GM23248 (cell line): ENCODE data around the gene SLIT3. TPM values are rescaled to one million over a fixed set of nuclear protein-coding genes. Genes with fewer than 3 reads are reported as not detected.

Experiments used
- DNase-seq: peaks from one replicate; pipeline ENCODE4 v3.0.0-alpha.2; 2015
- H2AFZ ChIP-seq: fragments of 200-600 bp; sonication (generic); 2 replicates; pipeline ENCODE4 v1.6.1; 2016; ENCODE audit warnings: antibody characterized with exemption
- H3F3A ChIP-seq: fragments of 200-600 bp; sonication (generic); 2 replicates; pipeline ENCODE4 v1.6.1; 2016; ENCODE audit warnings: mild to moderate bottlenecking, antibody characterized with exemption, mixed run types; ENCODE audit not compliant: insufficient read depth
- H3K27ac ChIP-seq: fragments of 200-600 bp; sonication (generic); 2 replicates; pipeline ENCODE4 v1.5.1; 2016; ENCODE audit warnings: mild to moderate bottlenecking
- H3K27me3 ChIP-seq: fragments of 200-600 bp; sonication (generic); replicated peaks from 2 replicates; pipeline ENCODE4 v1.6.1; 2016; ENCODE audit warnings: mild to moderate bottlenecking; ENCODE audit not compliant: insufficient read depth
- H3K36me3 ChIP-seq: fragments of 200-600 bp; sonication (generic); 2 replicates; pipeline ENCODE4 v1.6.1; 2016; ENCODE audit warnings: low read depth, mild to moderate bottlenecking
- H3K4me1 ChIP-seq: fragments of 200-600 bp; sonication (generic); 2 replicates; pipeline ENCODE4 v1.6.1; 2016; ENCODE audit warnings: mild to moderate bottlenecking; ENCODE audit not compliant: insufficient read depth
- H3K4me2 ChIP-seq: fragments of 200-600 bp; sonication (generic); one replicate; pipeline ENCODE4 v1.6.1; 2016; ENCODE audit warnings: mild to moderate bottlenecking; ENCODE audit not compliant: unreplicated experiment
- H3K4me3 ChIP-seq: fragments of 200-600 bp; sonication (generic); 2 replicates; pipeline ENCODE4 v1.5.1; 2016; ENCODE audit warnings: mild to moderate bottlenecking
- H3K79me2 ChIP-seq: fragments of 200-600 bp; sonication (generic); 2 replicates; pipeline ENCODE4 v1.6.1; 2016; ENCODE audit warnings: mild to moderate bottlenecking; ENCODE audit not compliant: insufficient read depth
- H3K9ac ChIP-seq: fragments of 200-600 bp; sonication (generic); 2 replicates; pipeline ENCODE4 v1.6.1; 2016; ENCODE audit warnings: mild to moderate bottlenecking
- H3K9me2 ChIP-seq: fragments of 200-600 bp; sonication (generic); 2 replicates; pipeline ENCODE4 v1.6.1; 2016; ENCODE audit warnings: mixed run types, mild to moderate bottlenecking, moderate library complexity; ENCODE audit not compliant: insufficient read depth
- H3K9me3 ChIP-seq: fragments of 200-600 bp; sonication (generic); one replicate; pipeline ENCODE4 v1.6.1; 2017; ENCODE audit warnings: low read depth
- H4K20me1 ChIP-seq: fragments of 200-600 bp; sonication (generic); 2 replicates; pipeline ENCODE4 v1.6.0; 2016; ENCODE audit not compliant: insufficient read depth
- EZH2 ChIP-seq: fragments of 200-600 bp; sonication (generic); IDR thresholded peaks from 2 replicates; pipeline ENCODE4 v1.6.1; 2018; ENCODE audit warnings: antibody characterized with exemption, mild to moderate bottlenecking; ENCODE audit not compliant: insufficient read depth, poor library complexity, severe bottlenecking
- EZH2phosphoT487 ChIP-seq: fragments of 200-600 bp; sonication (generic); IDR thresholded peaks from 2 replicates; pipeline ENCODE4 v1.6.1; 2018; ENCODE audit warnings: antibody characterized with exemption, moderate library complexity, mild to moderate bottlenecking, low read depth; ENCODE audit not compliant: insufficient read depth
- WGBS, 2 experiments: methylation state at CpG; one replicate each; pipeline ENCODE4 v1.1.6; 2015 to 2017; ENCODE audit warnings: low lambda C conversion rate in 2 of 2, low coverage in 1 of 2; ENCODE audit errors: missing lambda C conversion rate in 2 of 2; 5-methylcytosine and 5-hydroxymethylcytosine counted together
- in situ Hi-C: fragments of 300-500 bp; cut with MboI; formaldehyde crosslinking; loops from 2 replicates; pipeline ENCODE4 v1.15.0; 2020
- polyA plus RNA-seq: library from polyadenylated mRNA; unstranded; fragments of >200 nt; fragmentation: Nextera tagmentation; extraction: Ambion mirVana; gene quantifications from 2 replicates; pipeline ENCODE4 v1.2.1, GENCODE V29; 2016
- total RNA-seq: library from RNA; depleted of rRNA; stranded (reverse); fragments of >200 nt; shearing (Covaris generic); gene quantifications from 2 replicates; pipeline ENCODE4 v1.2.3, GENCODE V29; 2014

Gene SLIT3
- total and polyA plus RNA-seq, 2 experiments from 2014 or later: 61.9 to 100 TPM

DNA sequence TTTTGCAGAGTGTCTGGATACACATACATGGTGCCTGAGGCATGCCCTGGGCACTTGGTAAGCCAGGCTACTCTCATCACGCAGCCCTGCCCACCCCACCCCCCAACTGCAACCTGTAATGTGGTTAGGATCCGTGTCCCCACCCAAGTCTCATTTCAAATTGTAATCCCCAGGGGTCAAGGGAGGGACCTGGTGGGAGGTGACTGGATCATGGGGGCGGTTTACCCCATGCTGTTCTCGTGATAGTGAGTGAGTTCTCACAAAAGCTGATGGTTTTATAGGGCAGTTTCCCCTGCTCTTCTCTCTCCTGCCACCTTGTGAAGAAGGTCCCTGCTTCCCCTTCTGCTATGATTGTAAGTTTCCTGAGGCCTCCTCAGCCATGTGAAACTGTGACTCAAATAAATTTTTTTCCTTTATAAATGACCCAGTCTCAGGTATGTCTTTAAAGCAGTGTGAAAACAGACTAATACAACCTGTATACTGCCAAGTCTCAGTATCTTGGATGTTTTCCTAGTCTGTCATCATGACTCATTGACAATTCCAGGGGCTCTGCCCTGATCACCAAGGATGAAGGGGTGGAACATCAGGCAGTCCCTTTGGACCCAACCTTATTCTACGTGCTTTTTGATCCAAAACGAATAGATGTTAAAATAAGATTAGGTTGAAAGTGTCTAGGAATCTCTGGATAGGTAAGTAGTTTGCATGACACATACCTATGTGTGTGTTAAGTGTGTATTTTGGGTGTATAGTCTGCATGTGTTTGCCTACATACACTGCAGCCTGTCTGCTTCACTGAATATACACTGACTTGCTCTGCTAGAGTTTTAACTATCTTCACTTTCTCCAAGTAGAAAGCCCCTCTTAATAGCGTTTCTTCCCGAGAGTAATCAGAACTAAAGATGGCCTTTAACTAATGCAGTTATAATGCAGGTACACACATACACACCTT is 293.8 kb downstream of the SLIT3 start:
- no peak for TF ChIP-seq EZH2phosphoT487
- no peak for TF ChIP-seq EZH2
- 77 to 80% methylated on average over 8 of the region's 8 CpGs for WGBS, 2 experiments
- Histone ChIP-seq H2AFZ (no peak overlapping the region), H3K4me2 (no peak overlapping the region), H3K9ac (no peak overlapping the region), H3K4me1 (peaks cover 26% of the 10 kb centered on the region), H3K36me3 (no peaks in the 10 kb centered on the region), H3K9me2 (no peaks in the 10 kb centered on the region), H3K79me2 (no peaks in the 10 kb centered on the region), H3K27me3 (no peaks in the 10 kb centered on the region), H3F3A (peaks cover 33% of the 10 kb centered on the region; the same call in 1 of the 2 replicates), H3K9me3 (no peaks in the 10 kb centered on the region), H3K27ac (no peak overlapping the region), H3K4me3 (no peak overlapping the region), H4K20me1 (no peaks in the 10 kb centered on the region)
- DNase-seq: peak; percentile 55
- in situ Hi-C loops: no loop called here

DNA sequence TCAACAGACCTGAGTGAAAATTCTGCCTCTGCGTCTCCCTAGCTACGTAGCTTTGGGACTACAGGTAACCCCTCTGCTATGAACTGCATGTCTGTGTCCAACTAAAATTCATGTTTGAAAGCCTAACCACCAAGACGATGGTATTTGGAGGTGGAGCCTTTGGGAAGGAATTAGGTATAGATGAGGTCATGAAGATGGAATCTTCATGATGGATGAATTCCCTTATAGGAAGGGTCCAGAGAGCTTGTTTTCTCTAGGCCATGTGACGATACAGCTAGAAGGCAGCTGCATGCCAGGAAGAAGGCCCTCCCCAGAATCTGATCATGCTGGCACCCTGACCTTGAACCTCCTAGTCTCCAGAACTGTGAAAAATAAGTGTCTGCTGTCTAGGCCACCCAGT is 296.4 kb downstream of the SLIT3 start:
- Histone ChIP-seq H3K27me3 (no peaks in the 10 kb centered on the region), H3F3A (peaks cover 33% of the 10 kb centered on the region; the same call in 1 of the 2 replicates), H3K27ac (no peak overlapping the region), H3K9ac (no peak overlapping the region), H3K36me3 (no peaks in the 10 kb centered on the region), H3K4me3 (no peak overlapping the region), H2AFZ (no peak overlapping the region), H3K9me2 (no peaks in the 10 kb centered on the region), H3K4me1 (peaks cover 26% of the 10 kb centered on the region), H3K4me2 (no peak overlapping the region), H3K9me3 (no peaks in the 10 kb centered on the region), H4K20me1 (no peaks in the 10 kb centered on the region), H3K79me2 (no peaks in the 10 kb centered on the region)
- no peak for TF ChIP-seq EZH2
- no peak for TF ChIP-seq EZH2phosphoT487
- no peak for DNase-seq
- in situ Hi-C loops: no loop called here
- 66 to 75% methylated on average over 4 of the region's 4 CpGs for WGBS, 2 experiments

DNA sequence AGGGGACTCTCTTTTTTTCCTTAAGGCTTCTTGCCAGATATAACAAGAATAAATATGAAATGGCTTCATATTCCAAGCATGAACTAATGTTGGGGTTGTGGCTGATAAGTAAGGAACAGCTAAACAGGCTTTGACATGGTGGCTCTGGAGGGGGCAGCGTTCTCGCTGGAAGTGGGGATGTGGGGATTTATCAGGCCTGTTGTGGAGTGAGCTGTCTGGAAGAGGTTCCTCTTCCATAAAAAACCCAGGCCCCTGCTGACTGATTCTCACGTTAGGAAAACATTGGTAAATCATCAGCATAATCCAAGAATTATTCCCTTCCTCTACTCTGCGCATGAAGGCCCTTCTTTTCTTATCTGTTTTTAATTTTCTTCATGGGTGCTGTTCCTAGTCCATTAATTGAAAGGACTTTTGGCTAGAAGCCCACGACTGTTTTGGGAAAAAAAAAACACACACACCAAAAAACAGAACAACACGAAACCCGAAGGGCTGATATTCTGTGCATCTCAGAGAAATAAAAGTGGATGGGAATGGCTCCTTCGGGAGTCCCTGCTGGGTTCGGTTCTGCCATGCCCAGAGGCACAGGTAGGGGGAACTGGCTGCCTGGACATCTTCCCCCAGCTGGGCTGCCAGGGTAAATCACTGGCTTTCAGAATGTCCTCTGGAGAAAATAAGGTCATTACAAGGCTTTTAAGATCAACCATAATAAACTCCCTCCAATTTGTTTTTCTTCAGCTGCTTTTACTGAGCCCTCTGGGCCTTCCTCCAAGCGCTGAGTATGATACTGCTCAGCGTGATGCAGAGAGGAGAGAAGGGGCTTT is 297.0 kb downstream of the SLIT3 start:
- in situ Hi-C loops: no loop called here
- no peak overlapping the region for H3K4me3 ChIP-seq
- TF ChIP-seq EZH2phosphoT487: no peak
- TF ChIP-seq EZH2: no peak
- H3K9ac ChIP-seq: no peak overlapping the region
- H2AFZ ChIP-seq: no peak overlapping the region
- no peaks in the 10 kb centered on the region for H3K79me2 ChIP-seq
- no peak overlapping the region for H3K27ac ChIP-seq
- no peaks in the 10 kb centered on the region for H4K20me1 ChIP-seq
- no peaks in the 10 kb centered on the region for H3K9me2 ChIP-seq
- DNase-seq: peak; percentile 45
- no peaks in the 10 kb centered on the region for H3K36me3 ChIP-seq
- no peaks in the 10 kb centered on the region for H3K9me3 ChIP-seq
- no peak overlapping the region for H3K4me2 ChIP-seq
- peaks cover 20% of the 10 kb centered on the region for H3K4me1 ChIP-seq
- 49 to 51% methylated on average over 11 of the region's 11 CpGs for WGBS, 2 experiments
- H3F3A ChIP-seq: peaks cover 30% of the 10 kb centered on the region; the same call in 1 of the 2 replicates
- H3K27me3 ChIP-seq: no peaks in the 10 kb centered on the region

DNA sequence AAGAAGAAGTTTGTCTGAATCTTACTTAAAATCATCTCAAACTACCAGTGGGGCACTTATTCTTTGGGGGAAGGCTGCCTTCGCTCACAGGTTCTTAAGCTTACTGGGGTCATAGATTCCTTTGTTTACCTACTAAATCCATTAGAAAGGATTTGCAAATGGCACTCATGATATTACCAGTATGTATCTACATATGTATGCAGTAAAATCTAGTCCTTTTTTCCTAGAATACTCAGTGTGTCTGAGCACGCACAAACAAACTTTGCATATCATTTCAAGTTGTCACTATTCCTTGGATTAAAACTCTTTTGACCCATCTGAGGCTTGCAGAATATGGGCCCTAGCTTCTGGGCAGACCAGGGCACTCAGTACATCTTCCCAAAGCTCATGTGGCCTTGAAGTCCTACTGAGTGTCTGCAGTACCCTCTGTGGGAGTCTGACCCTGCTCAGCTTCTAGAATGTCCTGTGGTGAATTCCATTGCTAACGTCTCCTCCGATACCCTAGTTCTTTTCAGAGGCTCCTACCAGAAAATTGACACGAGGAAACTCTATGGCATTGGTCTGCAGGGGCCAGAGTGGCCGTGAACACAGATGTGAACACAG is 297.9 kb downstream of the SLIT3 start:
- Histone ChIP-seq H2AFZ (no peak overlapping the region), H3K36me3 (no peaks in the 10 kb centered on the region), H3K9me2 (no peaks in the 10 kb centered on the region), H3K27me3 (no peaks in the 10 kb centered on the region), H3K9me3 (no peaks in the 10 kb centered on the region), H3K4me2 (no peak overlapping the region), H3F3A (0 out of 2 replicates have a peak, but pooled peaks cover 21% of the 10 kb centered on the region), H3K4me3 (no peak overlapping the region), H3K79me2 (no peaks in the 10 kb centered on the region), H3K4me1 (peaks cover 15% of the 10 kb centered on the region), H4K20me1 (no peaks in the 10 kb centered on the region), H3K27ac (no peak overlapping the region), H3K9ac (no peak overlapping the region)
- DNase-seq: no peak
- WGBS, 2 experiments: 96 to 98% methylated on average over 6 of the region's 6 CpGs
- TF ChIP-seq EZH2phosphoT487: no peak
- no peak for TF ChIP-seq EZH2
- in situ Hi-C loops: no loop called here
